HFF-Myc (cell line): ENCODE measurements around the gene DSTN.
A peak's percentile ranks its signal among the peaks of the same experiment; 100 is the strongest.

Experiments
- DNase-seq: peaks from one replicate; pipeline ENCODE4 v3.0.0-alpha.2; 2011; ENCODE audit warnings: low read depth; ENCODE audit errors: extremely low read depth
- H3K4me3 ChIP-seq: replicated peaks from 2 replicates; pipeline ENCODE4 v1.5.1; 2011; ENCODE audit warnings: low read depth, mild to moderate bottlenecking, control low read depth, low read length
- CTCF ChIP-seq: IDR thresholded peaks from 2 replicates; pipeline ENCODE4 v1.5.1; 2012; ENCODE audit warnings: mild to moderate bottlenecking, low read depth, low read length, control low read depth; ENCODE audit errors: missing control alignments

The DSTN gene

GRCh38 chr20:17645546-17646208 is 75.8 kb downstream of the DSTN start:
- TF ChIP-seq CTCF: no peak
- no peak for DNase-seq

GRCh38 chr20:17646209-17646960 is 76.5 kb downstream of the DSTN start:
- no peak for DNase-seq
- no peak overlapping the region for H3K4me3 ChIP-seq
- no peak for TF ChIP-seq CTCF

More at GRCh38 chr20:17645546-17646208, 75.8 kb downstream of the DSTN start:
- no peak overlapping the region for H3K4me3 ChIP-seq

GRCh38 chr20:17646961-17647301 is 77.1 kb downstream of the DSTN start:
- H3K4me3 ChIP-seq: no peak overlapping the region
- TF ChIP-seq CTCF: no peak
- no peak for DNase-seq

GRCh38 chr20:17647391-17648314 is 77.8 kb downstream of the DSTN start:
- H3K4me3 ChIP-seq: no peak overlapping the region
- TF ChIP-seq CTCF: no peak
- no peak for DNase-seq

- no peak overlapping the region for H3K4me3 ChIP-seq
- DNase-seq: no peak
- TF ChIP-seq CTCF: no peak
These were observed 78.4 kb downstream of the DSTN start for GRCh38 chr20:17648315-17648646.

GRCh38 chr20:17648791-17649730 is 79.2 kb downstream of the DSTN start:
- peak; percentile 41 for TF ChIP-seq CTCF
- no peak overlapping the region for H3K4me3 ChIP-seq
- no peak for DNase-seq
